H9 (cell line): ENCODE results near the gene CTNNA3. TPM values are rescaled to one million over a fixed set of nuclear protein-coding genes. Genes with fewer than 3 reads are reported as not detected.

Source experiments
- DNase-seq: peaks from one replicate; pipeline ENCODE4 v3.0.0-alpha.2; 2017
- H2AFZ ChIP-seq: one replicate; pipeline ENCODE4 v1.6.1; 2013; ENCODE audit warnings: mild to moderate bottlenecking, low read length, control low read depth, moderate library complexity
- H2AK5ac ChIP-seq: 2 replicates; pipeline ENCODE4 v1.6.1; 2013; ENCODE audit warnings: low read length, control low read depth, mixed read lengths; ENCODE audit not compliant: insufficient read length
- H2BK120ac ChIP-seq: one replicate; pipeline ENCODE4 v1.6.1; 2013; ENCODE audit warnings: low read depth, mild to moderate bottlenecking, low read length, control low read depth, inconsistent platforms; ENCODE audit not compliant: poor library complexity, severe bottlenecking
- H2BK12ac ChIP-seq: 2 replicates; pipeline ENCODE4 v1.6.1; 2013; ENCODE audit warnings: low read length, control low read depth, mixed read lengths, low read depth; ENCODE audit not compliant: insufficient read length
- H2BK15ac ChIP-seq: 2 replicates; pipeline ENCODE4 v1.6.1; 2013; ENCODE audit warnings: low read depth, low read length, control low read depth
- H2BK20ac ChIP-seq: one replicate; pipeline ENCODE4 v1.6.1; 2013; ENCODE audit warnings: low read depth, mild to moderate bottlenecking, low read length, control low read depth, inconsistent platforms; ENCODE audit not compliant: poor library complexity, severe bottlenecking
- H2BK5ac ChIP-seq: 2 replicates; pipeline ENCODE4 v1.6.1; 2013; ENCODE audit warnings: low read length, control low read depth, mixed read lengths; ENCODE audit not compliant: insufficient read length
- H3K14ac ChIP-seq: 2 replicates; pipeline ENCODE4 v1.6.1; 2013; ENCODE audit warnings: low read length, control low read depth; ENCODE audit not compliant: insufficient read depth
- H3K18ac ChIP-seq: 2 replicates; pipeline ENCODE4 v1.6.1; 2013; ENCODE audit warnings: low read depth, mild to moderate bottlenecking, mixed read lengths, low read length, control low read depth; ENCODE audit not compliant: insufficient read length
- H3K23ac ChIP-seq: 2 replicates; pipeline ENCODE4 v1.6.1; 2013; ENCODE audit warnings: low read length, control low read depth, mixed read lengths, low read depth; ENCODE audit not compliant: insufficient read length
- H3K23me2 ChIP-seq: 2 replicates; pipeline ENCODE4 v1.6.1; 2013; ENCODE audit warnings: low read depth, mild to moderate bottlenecking, mixed read lengths, low read length, control low read depth; ENCODE audit not compliant: insufficient read length, poor library complexity, severe bottlenecking
- H3K27ac ChIP-seq: 2 replicates; pipeline ENCODE4 v1.5.1; 2013; ENCODE audit warnings: low read length, control low read depth, mixed read lengths, low read depth; ENCODE audit not compliant: insufficient read length
- H3K27me3 ChIP-seq: 2 replicates; pipeline ENCODE4 v1.6.1; 2013; ENCODE audit warnings: low read length, control low read depth, inconsistent platforms; ENCODE audit not compliant: insufficient read depth
- H3K4ac ChIP-seq: 2 replicates; pipeline ENCODE4 v1.6.1; 2013; ENCODE audit warnings: low read depth, mild to moderate bottlenecking, control low read depth, inconsistent platforms, low read length, moderate library complexity
- H3K4me1 ChIP-seq: 2 replicates; pipeline ENCODE4 v1.6.1; 2013; ENCODE audit warnings: low read length, control low read depth, inconsistent platforms; ENCODE audit not compliant: insufficient read depth
- H3K4me2 ChIP-seq: 2 replicates; pipeline ENCODE4 v1.6.1; 2013; ENCODE audit warnings: low read length, control low read depth, mixed read lengths; ENCODE audit not compliant: insufficient read length, insufficient read depth
- H3K56ac ChIP-seq: 2 replicates; pipeline ENCODE4 v1.6.1; 2013; ENCODE audit warnings: low read depth, mild to moderate bottlenecking, mixed read lengths, low read length, control low read depth; ENCODE audit not compliant: insufficient read length
- H3K79me1 ChIP-seq: 2 replicates; pipeline ENCODE4 v1.6.1; 2013; ENCODE audit warnings: low read depth, mild to moderate bottlenecking, moderate library complexity, low read length, control low read depth, inconsistent platforms; ENCODE audit not compliant: insufficient read depth, poor library complexity, severe bottlenecking
- H3K79me2 ChIP-seq: 2 replicates; pipeline ENCODE4 v1.6.1; 2013; ENCODE audit warnings: low read length, control low read depth, inconsistent platforms; ENCODE audit not compliant: insufficient read depth
- H3K9ac ChIP-seq: 2 replicates; pipeline ENCODE4 v1.6.1; 2013; ENCODE audit warnings: low read length, control low read depth, mixed read lengths; ENCODE audit not compliant: insufficient read length; ENCODE audit errors: extremely low read depth
- H3K9me3 ChIP-seq: one replicate; pipeline ENCODE4 v1.6.1; 2013; ENCODE audit warnings: low read depth, low read length, inconsistent platforms; ENCODE audit not compliant: control insufficient read depth
- H3T11ph ChIP-seq: one replicate; pipeline ENCODE4 v1.6.1; 2013; ENCODE audit warnings: mild to moderate bottlenecking, low read length, control low read depth, inconsistent platforms
- H4K20me1 ChIP-seq: one replicate; pipeline ENCODE4 v1.6.1; 2013; ENCODE audit not compliant: control insufficient read depth, insufficient read length, insufficient read depth
- H4K5ac ChIP-seq: 2 replicates; pipeline ENCODE4 v1.6.1; 2013; ENCODE audit warnings: low read depth, mild to moderate bottlenecking, mixed read lengths, low read length, control low read depth; ENCODE audit not compliant: insufficient read length
- H4K8ac ChIP-seq: replicated peaks from 2 replicates; pipeline ENCODE4 v1.6.1; 2013; ENCODE audit warnings: low read length, control low read depth, mixed read lengths, low read depth; ENCODE audit not compliant: insufficient read length
- H4K91ac ChIP-seq: 2 replicates; pipeline ENCODE4 v1.6.1; 2013; ENCODE audit warnings: low read depth, mild to moderate bottlenecking, moderate library complexity, mixed read lengths, low read length, control low read depth; ENCODE audit not compliant: insufficient read length
- H3K27ac Mint-ChIP-seq, 3 experiments: 2 replicates in 2 of 3; 3 replicates in 1 of 3; pipeline ENCODE4 v1.8.0; 2020 to 2021; ENCODE audit warnings: mixed read lengths in 3 of 3, mild to moderate bottlenecking in 1 of 3, moderate library complexity in 1 of 3
- H3K27me3 Mint-ChIP-seq: 2 replicates; pipeline ENCODE4 v1.8.0; 2021; ENCODE audit warnings: low read depth, mild to moderate bottlenecking, moderate library complexity, mixed read lengths
- H3K36me3 Mint-ChIP-seq, 3 experiments: 2 replicates in 2 of 3; 3 replicates in 1 of 3; pipeline ENCODE4 v1.8.0; 2020 to 2021; ENCODE audit warnings: low read depth in 3 of 3, mixed read lengths in 3 of 3; ENCODE audit not compliant: insufficient read depth in 1 of 3
- H3K4me1 Mint-ChIP-seq, 2 experiments: 2 replicates each; pipeline ENCODE4 v1.8.0; 2020; ENCODE audit warnings: mixed read lengths in 2 of 2
- H3K4me3 Mint-ChIP-seq, 2 experiments: 2 replicates in 1 of 2; 3 replicates in 1 of 2; pipeline ENCODE4 v1.8.0; 2020 to 2021; ENCODE audit warnings: mild to moderate bottlenecking in 2 of 2, mixed read lengths in 2 of 2, moderate library complexity in 1 of 2
- H3K9me3 Mint-ChIP-seq, 2 experiments: 2 replicates in 1 of 2; 3 replicates in 1 of 2; pipeline ENCODE4 v1.8.0; 2020; ENCODE audit warnings: mild to moderate bottlenecking in 2 of 2, mixed read lengths in 2 of 2, moderate library complexity in 1 of 2
- WGBS: extraction: QIAGEN DNeasy Blood & Tissue Kit; methylation state at CpG from one replicate; pipeline ENCODE4 v1.1.7; 2013; ENCODE audit warnings: missing lambda C conversion rate, low lambda C conversion rate, mixed read lengths; ENCODE audit not compliant: insufficient read length; ENCODE audit errors: extremely low coverage; 5-methylcytosine and 5-hydroxymethylcytosine counted together
- total RNA-seq: library from RNA; stranded (reverse); gene quantifications from 2 replicates; pipeline ENCODE4 v1.2.1, GENCODE V29; 2021
- TF ChIP-seq, protein P1 (sequence below): fragments of 200-600 bp; sonication (generic); conservative IDR thresholded peaks from 3 replicates; pipeline ENCODE4 v1.8.0; 2021; ENCODE audit warnings: antibody characterized with exemption, mild to moderate bottlenecking

CTNNA3 gene
- total RNA-seq, 1 experiment from 2014 or later, result 3.3 TPM

DNA sequence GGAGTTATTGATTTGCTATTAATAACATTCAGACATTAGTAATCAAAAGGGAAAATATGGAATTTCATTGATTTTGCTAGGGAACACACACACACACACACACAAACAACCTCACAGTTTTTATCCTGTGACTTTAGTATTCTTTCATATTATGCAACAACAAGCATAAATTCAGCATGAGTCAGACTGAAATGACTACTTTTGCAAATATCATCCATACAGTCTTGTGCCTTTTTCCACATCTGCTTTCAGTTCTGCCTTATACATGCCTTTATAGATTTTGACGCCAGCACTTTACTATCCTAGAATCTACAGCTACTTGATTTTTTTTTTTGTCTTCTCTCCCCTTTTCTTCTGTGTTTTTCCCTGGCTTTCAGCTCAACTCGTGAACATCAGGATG is 1745.9 kb downstream of the CTNNA3 start:
- Histone ChIP-seq H2AFZ (no peak overlapping the region), H3K27ac (no peak overlapping the region), H3K79me2 (no peaks in the 10 kb centered on the region), H3K27me3 (no peaks in the 10 kb centered on the region), H3K14ac (no peak overlapping the region), H2BK12ac (no peak overlapping the region), H3K23me2 (no peaks in the 10 kb centered on the region), H3K4ac (no peak overlapping the region), H3K9me3 (no peaks in the 10 kb centered on the region), H2BK20ac (no peak overlapping the region), H4K5ac (no peak overlapping the region), H3K18ac (no peak overlapping the region), H3K4me2 (no peak overlapping the region), H3K4me1 (no peaks in the 10 kb centered on the region), H4K20me1 (no peaks in the 10 kb centered on the region), H3K79me1 (no peaks in the 10 kb centered on the region), H3K23ac (no peak overlapping the region), H3K9ac (no peak overlapping the region), H4K8ac (no peak overlapping the region), H3K56ac (no peak overlapping the region), H3T11ph (no peak overlapping the region), H2AK5ac (no peak overlapping the region), H2BK5ac (no peak overlapping the region), H4K91ac (no peak overlapping the region), H2BK120ac (no peak overlapping the region), H2BK15ac (no peak overlapping the region)
- Mint-ChIP-seq H3K27me3 (no peaks in the 10 kb centered on the region), H3K27ac (no peak overlapping the region), H3K4me3 (no peak overlapping the region), H3K4me1 (no peaks in the 10 kb centered on the region), H3K36me3 (no peaks in the 10 kb centered on the region; a peak in 1 of 7 replicates), H3K9me3 (peaks cover 1 to 3% of the 10 kb centered on the region in 2 experiments; a peak in 2 of 5 replicates)
- no CpG with 5 or more reads among the region's 2 CpGs for WGBS
- no peak for DNase-seq
- TF ChIP-seq, protein P1, sequence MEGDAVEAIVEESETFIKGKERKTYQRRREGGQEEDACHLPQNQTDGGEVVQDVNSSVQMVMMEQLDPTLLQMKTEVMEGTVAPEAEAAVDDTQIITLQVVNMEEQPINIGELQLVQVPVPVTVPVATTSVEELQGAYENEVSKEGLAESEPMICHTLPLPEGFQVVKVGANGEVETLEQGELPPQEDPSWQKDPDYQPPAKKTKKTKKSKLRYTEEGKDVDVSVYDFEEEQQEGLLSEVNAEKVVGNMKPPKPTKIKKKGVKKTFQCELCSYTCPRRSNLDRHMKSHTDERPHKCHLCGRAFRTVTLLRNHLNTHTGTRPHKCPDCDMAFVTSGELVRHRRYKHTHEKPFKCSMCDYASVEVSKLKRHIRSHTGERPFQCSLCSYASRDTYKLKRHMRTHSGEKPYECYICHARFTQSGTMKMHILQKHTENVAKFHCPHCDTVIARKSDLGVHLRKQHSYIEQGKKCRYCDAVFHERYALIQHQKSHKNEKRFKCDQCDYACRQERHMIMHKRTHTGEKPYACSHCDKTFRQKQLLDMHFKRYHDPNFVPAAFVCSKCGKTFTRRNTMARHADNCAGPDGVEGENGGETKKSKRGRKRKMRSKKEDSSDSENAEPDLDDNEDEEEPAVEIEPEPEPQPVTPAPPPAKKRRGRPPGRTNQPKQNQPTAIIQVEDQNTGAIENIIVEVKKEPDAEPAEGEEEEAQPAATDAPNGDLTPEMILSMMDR, result no peak
